Adipose tissue (tissue), 3 donors: ENCODE data around the gene RBM15. TPM values are rescaled to one million over a fixed set of nuclear protein-coding genes. Genes with fewer than 3 reads are reported as not detected.
A peak's percentile ranks its signal among the peaks of the same experiment; 100 is the strongest.

ENCODE experiments used
- H3K27ac ChIP-seq: one replicate; pipeline ENCODE4 v1.5.1; 2013; ENCODE audit warnings: low read depth, low read length
- WGBS, 3 donors: extraction: QIAGEN DNeasy Blood & Tissue Kit; methylation state at CpG; one replicate each; pipeline ENCODE4 v1.1.7; 2013; 5-methylcytosine and 5-hydroxymethylcytosine counted together
- polyA plus RNA-seq, 3 donors: library from polyadenylated mRNA; stranded (reverse); fragments of 200-250 nt; gene quantifications; one replicate each; pipeline ENCODE4 v1.2.3, GENCODE V29; 2013
- donor health status: healthy with polysubstance abuse.
- donor health status: Bipolar disorder and iron deficiency.
- donor health status: healthy.

RBM15 gene
- polyA plus RNA-seq, 3 donors: 1.7 to 5.1 (median 4.0) TPM

DNA sequence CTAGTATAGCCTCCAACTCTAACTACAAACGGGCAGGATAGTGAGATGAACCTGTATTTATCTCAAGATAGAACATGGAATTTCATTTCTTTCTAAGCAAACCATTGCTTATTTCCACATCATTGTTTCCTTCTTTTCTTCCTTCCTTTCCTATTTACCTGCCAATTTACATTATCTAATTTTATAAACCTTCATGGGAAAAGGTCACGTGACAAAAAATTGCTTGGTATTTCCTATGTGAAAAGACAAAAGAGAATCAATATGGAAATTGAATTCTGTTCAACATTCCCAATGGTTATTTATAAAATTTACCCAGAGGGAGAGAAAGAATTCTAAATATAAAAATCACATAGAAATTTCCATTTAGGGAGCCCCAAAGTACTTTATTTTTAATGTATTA, 22.4 kb upstream of the RBM15 start:
- WGBS, 3 donors: 75 to 84% (median 79%) methylated on average over 2 of the region's 2 CpGs
- H3K27ac ChIP-seq: no peak overlapping the region

DNA sequence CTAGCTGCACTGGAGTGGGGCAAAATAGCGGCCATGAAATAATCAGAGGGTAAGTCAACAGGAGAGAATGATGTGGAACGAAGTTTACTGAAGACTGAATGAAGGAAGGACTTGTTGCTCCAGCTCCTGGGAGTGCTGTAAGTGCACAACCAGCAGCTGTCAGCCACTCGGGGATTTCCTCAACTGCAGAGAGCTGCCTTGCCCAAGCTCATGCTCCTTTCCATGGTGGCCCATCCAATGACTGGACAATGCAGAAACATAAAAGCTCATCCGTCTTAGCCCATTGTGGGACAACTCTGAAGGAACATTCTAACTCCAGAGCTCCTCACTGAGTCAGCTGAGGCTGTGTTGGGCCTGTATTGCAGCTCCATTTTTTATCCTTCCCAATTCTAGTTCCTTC, 21.1 kb upstream of the RBM15 start:
- H3K27ac ChIP-seq: no peak overlapping the region
- 83 to 94% (median 90%) methylated on average over 4 of the region's 4 CpGs for WGBS, 3 donors

DNA sequence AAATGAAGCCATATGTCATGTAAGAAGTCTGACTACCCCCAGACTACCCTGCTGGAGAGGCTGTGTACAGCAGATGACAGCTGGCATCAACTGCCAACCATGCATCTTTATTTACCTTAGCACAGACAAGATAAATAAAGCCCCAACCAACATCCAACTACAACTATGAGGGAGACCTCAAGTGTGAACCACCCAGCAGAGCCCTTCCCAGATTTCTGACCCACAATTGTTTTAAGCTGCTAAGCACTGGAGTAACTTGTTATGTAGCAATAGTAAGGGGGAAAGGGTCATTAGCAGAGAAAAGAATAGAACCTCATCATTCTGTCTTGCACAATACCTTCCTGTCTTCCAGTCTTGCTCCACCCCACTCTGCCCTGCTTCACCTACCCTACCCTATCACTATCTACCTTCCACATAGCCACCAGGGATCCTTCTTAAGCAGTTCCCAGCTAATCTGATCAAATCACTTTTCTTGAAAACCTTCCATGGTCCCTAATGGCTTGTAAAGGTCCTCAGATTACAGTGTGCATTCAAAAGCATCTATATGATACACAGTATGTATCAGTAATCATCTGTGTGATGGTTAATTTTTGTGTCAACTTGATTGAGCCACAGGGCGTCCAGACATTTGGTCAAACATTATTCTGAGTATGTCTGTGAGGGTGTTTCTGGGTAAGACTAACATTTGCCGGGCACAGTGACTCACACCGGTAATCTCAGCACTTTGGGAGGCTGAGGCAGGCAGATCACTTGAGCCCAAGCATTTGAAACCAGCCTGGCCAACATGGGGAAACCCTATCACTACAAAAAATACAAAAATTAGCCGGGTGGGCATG, 19.6 kb upstream of the RBM15 start:
- WGBS, 3 donors: 77 to 84% (median 83%) methylated on average over 4 of the region's 4 CpGs
- H3K27ac ChIP-seq: no peak overlapping the region

DNA sequence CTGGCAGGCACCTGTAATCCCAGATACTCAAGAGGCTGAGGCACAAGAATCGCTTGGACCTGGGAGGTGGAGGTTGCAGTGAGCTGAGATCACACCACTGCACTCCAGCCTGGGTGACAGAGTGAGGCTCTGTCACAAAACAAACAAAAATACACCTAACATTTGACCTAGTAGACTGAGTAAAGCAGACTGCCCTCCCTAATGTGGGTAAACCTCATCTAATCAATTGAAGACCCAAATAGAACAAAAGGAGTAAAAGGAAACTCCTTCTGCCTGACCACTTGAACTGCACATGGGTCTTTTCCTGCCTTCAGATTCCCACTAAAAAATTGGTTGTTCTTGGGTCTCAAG, 19.0 kb upstream of the RBM15 start:
- no peak overlapping the region for H3K27ac ChIP-seq
- WGBS, 3 donors: 79 to 90% (median 89%) methylated on average over 1 of the region's 1 CpG

DNA sequence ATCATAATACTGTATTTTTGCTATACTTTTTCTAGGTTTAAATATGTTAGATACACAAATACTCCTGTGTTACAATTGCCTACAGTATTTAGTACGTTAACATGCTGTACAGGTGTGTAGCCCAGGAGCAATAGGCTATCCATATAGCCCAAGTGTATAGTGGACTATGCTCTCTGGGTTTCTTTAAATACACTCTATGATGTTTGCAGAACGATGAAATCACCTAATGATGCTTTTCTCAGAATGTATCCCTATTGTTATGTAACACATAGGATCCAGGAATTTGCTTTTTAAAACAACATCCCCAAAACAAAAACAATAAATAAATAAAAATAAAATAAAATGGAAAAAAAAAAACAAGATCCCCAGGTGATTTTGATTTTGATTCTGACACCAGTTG, 18.1 kb upstream of the RBM15 start:
- H3K27ac ChIP-seq: no peak overlapping the region
- WGBS, 3 donors: 82 to 91% (median 89%) methylated on average over 2 of the region's 2 CpGs

DNA sequence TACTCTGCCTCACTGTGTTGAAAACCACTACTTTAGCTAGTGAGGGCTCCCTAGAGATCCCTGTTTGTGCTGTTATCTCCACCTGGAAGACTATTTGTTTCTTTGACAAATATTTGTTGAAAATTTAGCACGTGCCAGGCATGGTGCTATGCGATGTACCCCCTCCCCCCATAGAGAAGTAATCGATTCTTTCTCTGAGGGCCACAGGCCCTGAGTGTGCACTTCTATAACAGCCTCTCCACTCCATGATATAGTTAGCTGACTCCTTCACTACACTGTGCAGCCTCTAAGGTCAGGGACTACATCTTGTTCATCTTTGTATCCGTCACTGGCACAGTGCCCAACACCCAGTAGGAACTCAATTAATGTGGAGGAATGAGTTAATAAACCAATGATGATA, 17.3 kb upstream of the RBM15 start:
- WGBS, 3 donors: 35 to 83% (median 77%) methylated on average over 4 of the region's 4 CpGs
- H3K27ac ChIP-seq: no peak overlapping the region

DNA sequence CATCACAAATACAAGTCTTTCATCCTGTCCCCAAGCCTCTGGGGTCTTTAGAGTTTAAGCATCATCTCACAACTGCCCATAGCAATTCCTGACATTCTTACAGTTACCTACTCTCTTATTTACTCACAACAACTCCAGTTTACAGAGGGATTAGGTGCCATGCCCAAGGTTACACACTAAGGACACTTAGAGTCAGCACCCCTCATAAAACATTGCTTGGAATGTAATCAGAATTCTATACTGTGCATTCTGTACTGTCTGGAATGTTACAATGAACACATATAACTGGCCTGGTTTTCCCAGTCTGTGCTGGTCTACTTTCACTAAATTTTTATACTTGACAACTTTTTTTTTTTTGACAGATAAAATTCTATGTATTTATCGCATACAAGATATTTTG, 14.5 kb upstream of the RBM15 start:
- WGBS, 3 donors: 89 to 94% (median 93%) methylated on average over 1 of the region's 1 CpG
- no peak overlapping the region for H3K27ac ChIP-seq

DNA sequence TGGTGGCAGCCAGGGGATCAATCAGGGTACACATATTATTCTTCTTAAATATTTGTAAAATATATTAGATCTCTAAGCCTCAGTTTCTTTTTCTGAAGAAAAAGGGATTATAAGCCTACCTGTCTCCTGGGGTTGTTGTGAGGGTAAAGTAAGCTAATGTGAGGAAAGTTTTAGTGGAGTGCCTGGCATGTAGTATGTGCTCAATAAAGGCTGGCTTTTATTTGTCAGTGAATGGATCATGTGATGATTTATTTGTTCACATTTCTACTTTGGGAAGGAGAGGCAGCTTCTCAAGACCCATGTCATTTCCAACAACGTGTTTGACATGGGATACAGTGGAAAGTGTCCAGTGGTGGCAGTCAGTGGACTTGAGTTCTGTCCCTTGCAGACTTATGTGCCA, 12.4 kb upstream of the RBM15 start:
- WGBS, 3 donors: 48 to 72% (median 64%) methylated on average over 1 of the region's 1 CpG

DNA sequence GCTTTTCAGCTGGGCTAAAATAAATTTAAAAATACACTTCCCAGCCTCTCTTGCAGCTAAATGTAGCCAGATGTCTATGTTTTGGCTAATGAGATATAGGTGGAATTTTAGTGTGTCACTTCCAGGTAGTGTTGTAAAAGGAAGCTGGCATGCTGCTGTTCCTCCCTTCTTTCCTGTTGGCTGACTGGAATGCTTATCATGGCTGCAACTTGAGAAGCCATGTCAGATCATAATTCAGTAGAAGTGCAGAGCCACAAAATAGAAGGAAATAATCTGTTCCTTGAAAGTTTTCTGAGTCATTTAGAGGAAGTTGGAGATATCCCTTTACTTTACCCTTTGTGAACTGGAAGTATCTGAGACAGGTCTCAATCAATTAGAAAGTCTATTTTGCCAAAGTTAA, 10.9 kb upstream of the RBM15 start:
- no peak overlapping the region for H3K27ac ChIP-seq

More for the DNA sequence above, 12.4 kb upstream of the RBM15 start:
- no peak overlapping the region for H3K27ac ChIP-seq

DNA sequence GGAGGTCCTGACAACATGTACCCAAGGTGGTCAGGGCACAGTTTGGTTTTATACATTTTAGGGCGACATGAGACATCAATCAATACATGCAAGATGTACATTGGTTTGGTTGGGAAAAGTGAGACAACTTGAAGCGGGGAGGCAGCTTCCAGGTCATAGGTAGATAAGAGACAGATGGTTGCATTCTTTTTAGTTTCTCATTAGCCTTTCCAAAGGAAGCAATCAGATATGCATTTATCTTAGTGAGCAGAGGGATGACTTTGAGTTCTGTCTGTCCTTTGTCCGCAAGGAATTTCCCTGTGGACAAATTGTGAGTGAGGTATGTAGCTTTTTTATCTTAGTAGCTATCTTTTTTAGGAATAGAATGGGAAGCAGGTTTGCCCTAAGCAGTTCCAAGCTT, 10.5 kb upstream of the RBM15 start:
- 90 to 94% (median 90%) methylated on average over 3 of the region's 3 CpGs for WGBS, 3 donors
- no peak overlapping the region for H3K27ac ChIP-seq

DNA sequence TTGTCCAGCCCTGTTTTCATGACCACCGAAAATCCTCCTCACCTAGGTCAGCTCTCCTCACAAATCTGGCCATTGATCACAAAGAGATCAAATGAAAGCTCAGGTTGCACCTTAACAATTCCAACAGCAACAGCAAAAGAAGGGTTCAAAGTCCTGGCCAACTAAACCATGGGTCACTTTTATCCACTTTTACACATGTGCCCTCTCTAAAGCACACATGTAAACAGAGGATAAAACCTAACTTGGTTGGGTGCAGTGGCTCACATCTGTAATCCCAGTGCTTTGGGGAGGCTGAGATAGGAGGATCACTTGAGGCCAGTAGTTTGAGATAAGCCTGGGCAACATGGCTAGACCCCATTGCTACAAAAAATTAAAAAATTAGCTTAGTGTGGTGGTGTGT, 3.9 kb upstream of the RBM15 start:
- WGBS, 3 donors: 94 to 97% (median 96%) methylated on average over 1 of the region's 1 CpG

DNA sequence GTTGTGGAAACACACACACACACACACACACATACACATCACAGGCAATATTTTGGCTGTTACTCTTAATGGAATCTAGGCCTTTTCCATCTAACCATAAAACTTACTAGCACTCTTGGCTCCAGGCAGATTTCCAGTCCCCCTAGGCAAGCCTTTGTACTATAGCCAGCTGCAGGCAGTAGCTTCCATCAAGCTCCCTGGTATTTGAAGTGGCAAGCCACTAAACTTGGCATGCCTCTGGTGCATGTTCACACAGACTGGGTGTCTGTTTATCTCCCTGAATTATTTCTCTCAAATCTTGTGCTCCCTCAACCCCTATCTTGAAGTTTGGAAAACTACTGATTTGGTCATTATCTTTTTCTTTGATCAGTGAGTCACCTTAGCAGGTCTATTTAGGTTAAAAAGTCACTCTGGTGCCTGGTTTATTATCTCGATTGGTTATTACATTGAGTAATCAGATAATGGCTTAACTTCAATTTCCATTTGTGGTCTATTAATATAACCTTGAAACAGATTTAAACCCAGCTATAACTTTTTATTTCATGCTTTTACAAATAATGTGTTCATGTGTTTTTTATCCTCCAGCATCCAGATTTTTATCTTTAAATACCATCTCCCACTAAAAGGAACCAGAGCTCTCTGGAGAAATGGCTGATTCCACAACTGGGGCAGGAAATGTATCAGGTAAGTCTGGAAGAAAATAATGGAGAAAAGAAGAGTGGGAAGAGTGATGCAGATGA, 2.7 kb upstream of the RBM15 start:
- WGBS, 3 donors: 32 to 74% (median 52%) methylated on average over 1 of the region's 1 CpG
- no peak overlapping the region for H3K27ac ChIP-seq

More for the DNA sequence above, 3.9 kb upstream of the RBM15 start:
- H3K27ac ChIP-seq: no peak overlapping the region

DNA sequence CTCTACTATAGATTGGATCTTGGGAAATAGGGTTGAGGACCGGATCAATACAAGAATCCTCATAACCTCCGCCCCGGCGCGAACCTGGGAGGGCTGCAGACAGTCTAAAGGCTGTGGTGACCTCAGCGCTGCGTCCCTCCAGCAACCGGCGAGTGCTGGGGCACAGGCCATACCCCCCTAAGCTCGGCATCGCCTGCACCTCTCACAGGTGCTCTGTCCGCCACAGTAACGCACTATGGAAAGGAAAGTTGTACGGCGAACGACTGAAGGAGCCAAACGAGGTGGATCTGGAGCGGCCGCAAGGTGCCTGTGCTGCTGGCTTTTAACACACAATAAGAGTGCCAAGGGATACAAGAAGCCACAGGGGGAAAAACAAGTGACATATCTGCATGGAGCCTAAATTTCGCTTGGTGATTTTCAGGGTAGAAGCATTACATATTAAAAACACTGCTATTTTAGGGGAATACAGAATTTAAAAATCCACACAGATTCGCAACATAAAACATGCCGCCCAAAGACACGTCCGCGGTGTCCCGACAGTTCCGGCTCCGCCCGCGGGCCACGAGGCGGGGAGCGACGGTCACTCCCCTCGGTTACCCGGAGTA, 1.4 kb upstream of the RBM15 start:
- peak overlapping the region; percentile 90 for H3K27ac ChIP-seq
- WGBS, 3 donors: 1% methylated on average over 36 of the region's 36 CpGs

DNA sequence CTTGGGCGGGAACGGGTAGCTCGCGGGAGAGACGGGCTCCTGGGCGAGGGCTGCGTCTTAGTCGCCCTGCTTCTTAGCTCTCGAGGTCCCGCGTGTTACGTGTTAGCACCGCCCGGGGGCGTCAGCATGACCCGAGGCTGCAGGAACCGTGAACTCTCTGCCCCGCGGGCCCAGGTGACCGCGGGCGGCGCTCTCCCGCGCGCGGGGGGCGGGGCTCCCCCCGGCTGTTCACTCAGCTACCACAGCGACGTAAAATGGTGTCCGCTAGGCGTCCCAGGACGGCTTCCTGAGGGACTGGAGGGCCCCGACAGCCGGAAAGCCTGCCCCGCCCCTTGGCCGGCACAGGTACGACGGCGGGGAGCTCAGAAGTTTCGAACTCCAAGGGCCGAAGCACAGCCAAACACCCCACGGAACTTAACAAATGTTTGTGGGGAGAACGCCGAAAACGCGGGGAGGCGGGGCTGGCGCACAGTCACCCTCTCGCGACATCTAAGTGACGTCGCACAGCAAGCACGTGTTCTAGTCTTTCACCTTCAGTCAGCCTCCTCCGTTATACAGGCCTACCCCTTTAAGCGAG, 780 bp upstream of the RBM15 start:
- H3K27ac ChIP-seq: peak overlapping the region; percentile 90
- WGBS, 3 donors: 0% methylated on average over 55 to 57 of the region's 57 CpGs

DNA sequence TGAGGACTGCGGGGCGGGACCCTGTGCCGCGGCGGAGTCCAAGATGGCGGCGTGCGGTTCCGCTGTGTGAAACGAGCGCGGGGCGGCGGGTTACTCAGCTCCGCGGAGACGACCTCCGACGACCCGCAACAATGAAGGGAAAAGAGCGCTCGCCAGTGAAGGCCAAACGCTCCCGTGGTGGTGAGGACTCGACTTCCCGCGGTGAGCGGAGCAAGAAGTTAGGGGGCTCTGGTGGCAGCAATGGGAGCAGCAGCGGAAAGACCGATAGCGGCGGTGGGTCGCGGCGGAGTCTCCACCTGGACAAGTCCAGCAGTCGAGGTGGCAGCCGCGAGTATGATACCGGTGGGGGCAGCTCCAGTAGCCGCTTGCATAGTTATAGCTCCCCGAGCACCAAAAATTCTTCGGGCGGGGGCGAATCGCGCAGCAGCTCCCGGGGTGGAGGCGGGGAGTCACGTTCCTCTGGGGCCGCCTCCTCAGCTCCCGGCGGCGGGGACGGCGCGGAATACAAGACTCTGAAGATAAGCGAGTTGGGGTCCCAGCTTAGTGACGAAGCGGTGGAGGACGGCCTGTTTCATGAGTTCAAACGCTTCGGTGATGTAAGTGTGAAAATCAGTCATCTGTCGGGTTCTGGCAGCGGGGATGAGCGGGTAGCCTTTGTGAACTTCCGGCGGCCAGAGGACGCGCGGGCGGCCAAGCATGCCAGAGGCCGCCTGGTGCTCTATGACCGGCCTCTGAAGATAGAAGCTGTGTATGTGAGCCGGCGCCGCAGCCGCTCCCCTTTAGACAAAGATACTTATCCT, 430 bp downstream of the RBM15 start:
- H3K27ac ChIP-seq: peak overlapping the region; percentile 34
- 1% methylated on average over 77 of the region's 77 CpGs for WGBS, 3 donors

DNA sequence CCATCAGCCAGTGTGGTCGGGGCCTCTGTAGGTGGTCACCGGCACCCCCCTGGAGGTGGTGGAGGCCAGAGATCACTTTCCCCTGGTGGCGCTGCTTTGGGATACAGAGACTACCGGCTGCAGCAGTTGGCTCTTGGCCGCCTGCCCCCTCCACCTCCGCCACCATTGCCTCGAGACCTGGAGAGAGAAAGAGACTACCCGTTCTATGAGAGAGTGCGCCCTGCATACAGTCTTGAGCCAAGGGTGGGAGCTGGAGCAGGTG, 961 bp downstream of the RBM15 start:
- H3K27ac ChIP-seq: no peak overlapping the region
- WGBS, 3 donors: 2 to 14% (median 9%) methylated on average over 9 of the region's 9 CpGs

DNA sequence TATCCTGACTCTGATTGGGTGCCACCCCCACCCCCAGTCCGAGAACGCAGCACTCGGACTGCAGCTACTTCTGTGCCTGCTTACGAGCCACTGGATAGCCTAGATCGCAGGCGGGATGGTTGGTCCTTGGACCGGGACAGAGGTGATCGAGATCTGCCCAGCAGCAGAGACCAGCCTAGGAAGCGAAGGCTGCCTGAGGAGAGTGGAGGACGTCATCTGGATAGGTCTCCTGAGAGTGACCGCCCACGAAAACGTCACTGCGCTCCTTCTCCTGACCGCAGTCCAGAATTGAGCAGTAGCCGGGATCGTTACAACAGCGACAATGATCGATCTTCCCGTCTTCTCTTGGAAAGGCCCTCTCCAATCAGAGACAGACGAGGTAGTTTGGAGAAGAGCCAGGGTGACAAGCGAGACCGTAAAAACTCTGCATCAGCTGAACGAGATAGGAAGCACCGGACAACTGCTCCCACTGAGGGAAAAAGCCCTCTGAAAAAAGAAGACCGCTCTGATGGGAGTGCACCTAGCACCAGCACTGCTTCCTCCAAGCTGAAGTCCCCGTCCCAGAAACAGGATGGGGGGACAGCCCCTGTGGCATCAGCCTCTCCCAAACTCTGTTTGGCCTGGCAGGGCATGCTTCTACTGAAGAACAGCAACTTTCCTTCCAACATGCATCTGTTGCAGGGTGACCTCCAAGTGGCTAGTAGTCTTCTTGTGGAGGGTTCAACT, 2.1 kb downstream of the RBM15 start:
- 78 to 86% (median 82%) methylated on average over 27 of the region's 27 CpGs for WGBS, 3 donors
- no peak overlapping the region for H3K27ac ChIP-seq

DNA sequence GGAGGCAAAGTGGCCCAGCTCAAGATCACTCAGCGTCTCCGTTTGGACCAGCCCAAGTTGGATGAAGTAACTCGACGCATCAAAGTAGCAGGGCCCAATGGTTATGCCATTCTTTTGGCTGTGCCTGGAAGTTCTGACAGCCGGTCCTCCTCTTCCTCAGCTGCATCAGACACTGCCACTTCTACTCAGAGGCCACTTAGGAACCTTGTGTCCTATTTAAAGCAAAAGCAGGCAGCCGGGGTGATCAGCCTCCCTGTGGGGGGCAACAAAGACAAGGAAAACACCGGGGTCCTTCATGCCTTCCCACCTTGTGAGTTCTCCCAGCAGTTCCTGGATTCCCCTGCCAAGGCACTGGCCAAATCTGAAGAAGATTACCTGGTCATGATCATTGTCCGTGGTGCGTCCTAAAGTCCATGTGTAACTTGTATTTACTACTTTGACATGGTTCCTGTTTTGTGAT, 2.7 kb downstream of the RBM15 start:
- no peak overlapping the region for H3K27ac ChIP-seq
- 56 to 72% (median 67%) methylated on average over 9 of the region's 9 CpGs for WGBS, 3 donors
